H1 (cell line): ENCODE data around the gene DBF4B.

Source experiments
- CHD2 ChIP-seq: IDR thresholded peaks from 2 replicates; pipeline ENCODE4 v1.6.1; 2012; ENCODE audit warnings: low read length, improper control_type of control experiment
- CTCF ChIP-seq, 3 experiments: IDR thresholded peaks; 1 replicate in 2 of 3; 2 replicates in 1 of 3; pipeline versions ENCODE4 v1.5.1 to v1.6.1; 2011; ENCODE audit warnings: low read length in 3 of 3, mild to moderate bottlenecking in 3 of 3, inconsistent platforms in 2 of 3, low read depth in 1 of 3, moderate library complexity in 1 of 3; ENCODE audit not compliant: insufficient read depth in 1 of 3; ENCODE audit errors: control extremely low read depth in 1 of 3
- EP300 ChIP-seq, 2 experiments: IDR thresholded peaks; 1 replicate in 1 of 2; 2 replicates in 1 of 2; pipeline ENCODE4 v1.6.1; 2011 to 2012; ENCODE audit warnings: low read depth in 2 of 2, low read length in 2 of 2, mild to moderate bottlenecking in 2 of 2, borderline replicate concordance in 1 of 2, inconsistent platforms in 1 of 2, moderate library complexity in 1 of 2
- KDM1A ChIP-seq: fragments of 200-600, 300-600 bp; sonication (generic); IDR thresholded peaks from 2 replicates; pipeline ENCODE4 v1.7.1; 2016; ENCODE audit warnings: mild to moderate bottlenecking, low read length, borderline replicate concordance
- RFX5 ChIP-seq: IDR thresholded peaks from 2 replicates; pipeline ENCODE4 v1.6.1; 2011; ENCODE audit warnings: low read depth, low read length, improper control_type of control experiment, borderline replicate concordance
- SIN3A ChIP-seq, 2 experiments: IDR thresholded peaks in 1 of 2; conservative IDR thresholded peaks in 1 of 2; 2 replicates each; pipeline ENCODE4 v1.6.1; 2011 to 2012; ENCODE audit warnings: low read length in 2 of 2, improper control_type of control experiment in 1 of 2, low read depth in 1 of 2, mild to moderate bottlenecking in 1 of 2
- SP1 ChIP-seq: IDR thresholded peaks from 2 replicates; pipeline ENCODE4 v1.6.1; 2011; ENCODE audit warnings: low read depth, low read length
- TF ChIP-seq, protein P1 (sequence below): IDR thresholded peaks from 2 replicates; pipeline ENCODE4 v1.6.1; 2012; ENCODE audit warnings: low read length, inconsistent platforms

- no peak for TF ChIP-seq RFX5
- no peak for TF ChIP-seq CTCF (IDR thresholded peaks at IDR 0.05; ENCODE audit: control extremely low read depth in 1 of 3, insufficient read depth in 1 of 3, low read depth in 1 of 3, low read length in 3 of 3)
- no peak for TF ChIP-seq KDM1A
- TF ChIP-seq SP1: no peak
- no peak for TF ChIP-seq SIN3A (conservative IDR thresholded peaks at IDR 0.05 in 1 of 2, IDR thresholded peaks at IDR 0.05 in 1 of 2; ENCODE audit: low read depth in 1 of 2, low read length in 2 of 2)
- TF ChIP-seq, protein P1, sequence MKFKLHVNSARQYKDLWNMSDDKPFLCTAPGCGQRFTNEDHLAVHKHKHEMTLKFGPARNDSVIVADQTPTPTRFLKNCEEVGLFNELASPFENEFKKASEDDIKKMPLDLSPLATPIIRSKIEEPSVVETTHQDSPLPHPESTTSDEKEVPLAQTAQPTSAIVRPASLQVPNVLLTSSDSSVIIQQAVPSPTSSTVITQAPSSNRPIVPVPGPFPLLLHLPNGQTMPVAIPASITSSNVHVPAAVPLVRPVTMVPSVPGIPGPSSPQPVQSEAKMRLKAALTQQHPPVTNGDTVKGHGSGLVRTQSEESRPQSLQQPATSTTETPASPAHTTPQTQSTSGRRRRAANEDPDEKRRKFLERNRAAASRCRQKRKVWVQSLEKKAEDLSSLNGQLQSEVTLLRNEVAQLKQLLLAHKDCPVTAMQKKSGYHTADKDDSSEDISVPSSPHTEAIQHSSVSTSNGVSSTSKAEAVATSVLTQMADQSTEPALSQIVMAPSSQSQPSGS: no peak
- no peak for TF ChIP-seq EP300 (IDR thresholded peaks at IDR 0.05; ENCODE audit: borderline replicate concordance in 1 of 2, low read depth in 2 of 2, low read length in 2 of 2)
- TF ChIP-seq CHD2: no peak
Observed at GRCh38 chr17:44751806-44752205, 43.3 kb downstream of the DBF4B start.
